HCT116 (cell line): ENCODE measurements around the gene SARNP. TPM values are rescaled to one million over a fixed set of nuclear protein-coding genes. Genes with fewer than 3 reads are reported as not detected.

Experiments used
- ATAC-seq: fragments of 200-7000 bp; cut with Tn5 transposase; 2 replicates; pipeline ENCODE4 v1.9.1; 2020; ENCODE audit warnings: mild to moderate bottlenecking, moderate library complexity
- BruUV-seq: library from RNA; stranded (reverse); fragments of 400-500 nt; replicated peaks from 2 replicates; lab custom pipeline; 2021; lab: Mats Ljungman, UMichigan
- CTCF ChIA-PET: fragments of 300-600 bp; sonication (Branson Sonifier 250); formaldehyde crosslinking; loops from one replicate; lab custom pipeline; 2021; ENCODE audit warnings: antibody characterized with exemption; lab: Charles Lee
- POLR2A ChIA-PET: fragments of 300-600, 350-600 bp; sonication (Branson Sonifier 250); formaldehyde crosslinking; loops from one replicate; lab custom pipeline; 2021; ENCODE audit warnings: antibody characterized with exemption; lab: Charles Lee
- RAD21 ChIA-PET, 2 experiments: fragments of 300-600 bp; sonication (Branson Sonifier 250); formaldehyde crosslinking; loops; one replicate each; lab custom pipeline; 2023; ENCODE audit warnings: low total read pairs in 2 of 2; ENCODE audit not compliant: uncharacterized antibody in 2 of 2, unreplicated experiment in 2 of 2, low non-redundant PET in 1 of 2; lab: Charles Lee
- DNase-seq: peaks from one replicate; pipeline ENCODE4 v3.0.0-alpha.2; 2010; ENCODE audit warnings: low read depth, low spot score
- H2AFZ ChIP-seq: fragments of 200-600 bp; shearing (Covaris generic), sonication (generic); 2 replicates; pipeline ENCODE4 v1.6.1; 2017; ENCODE audit warnings: low read depth, mixed run types, mixed read lengths, antibody characterized with exemption, low read length; ENCODE audit not compliant: poor library complexity, severe bottlenecking
- H3K27ac ChIP-seq: 2 replicates; pipeline ENCODE4 v1.5.1; 2012; ENCODE audit warnings: low read depth, low read length
- H3K27me3 ChIP-seq: fragments of 200-600 bp; sonication (generic); 2 replicates; pipeline ENCODE4 v1.6.1; 2016; ENCODE audit warnings: mixed run types, low read length, mixed read lengths; ENCODE audit not compliant: insufficient read depth
- H3K36me3 ChIP-seq, 2 experiments: fragments of 200-500 bp in 1 of 2; fragments of 200-600 bp in 1 of 2; sonication (Bioruptor generic) in 1 of 2; sonication (generic) in 1 of 2; 2 replicates each; pipeline versions ENCODE4 v1.5.1 to v1.6.1; 2014 to 2016; ENCODE audit warnings: low read length in 2 of 2, inconsistent platforms in 1 of 2, mixed read lengths in 1 of 2, mixed run types in 1 of 2; ENCODE audit not compliant: insufficient read depth in 2 of 2, control insufficient read depth in 1 of 2
- H3K4me1 ChIP-seq, 2 experiments: fragments of 200-600 bp in 1 of 2; sonication (generic) in 1 of 2; 2 replicates each; pipeline versions ENCODE4 v1.5.1 to v1.6.1; 2012 to 2017; ENCODE audit warnings: low read length in 2 of 2, inconsistent platforms in 1 of 2, mild to moderate bottlenecking in 1 of 2, mixed read lengths in 1 of 2, mixed run types in 1 of 2, moderate library complexity in 1 of 2; ENCODE audit not compliant: insufficient read depth in 2 of 2, control insufficient read depth in 1 of 2
- H3K4me2 ChIP-seq: fragments of 200-600 bp; sonication (generic); 2 replicates; pipeline ENCODE4 v1.6.1; 2017; ENCODE audit warnings: mixed run types, low read length, mixed read lengths
- H3K4me3 ChIP-seq, 2 experiments: fragments of 200-600 bp in 1 of 2; sonication (generic) in 1 of 2; replicated peaks in 1 of 2; 2 replicates each; pipeline ENCODE4 v1.5.1; 2011 to 2016; ENCODE audit warnings: low read length in 2 of 2, control low read depth in 1 of 2, low read depth in 1 of 2, mild to moderate bottlenecking in 1 of 2, mixed read lengths in 1 of 2, mixed run types in 1 of 2
- H3K79me2 ChIP-seq: fragments of 200-600 bp; sonication (generic); 2 replicates; pipeline ENCODE4 v1.6.1; 2017; ENCODE audit warnings: mild to moderate bottlenecking, mixed run types, low read length, moderate library complexity, mixed read lengths; ENCODE audit not compliant: insufficient read depth
- H3K9ac ChIP-seq: fragments of 200-600 bp; sonication (generic); 2 replicates; pipeline ENCODE4 v1.6.1; 2016; ENCODE audit warnings: low read length, mixed read lengths
- H3K9me2 ChIP-seq: fragments of 200-600 bp; sonication (generic), shearing (Covaris generic); 2 replicates; pipeline ENCODE4 v1.6.1; 2017; ENCODE audit warnings: mixed run types, mild to moderate bottlenecking, moderate library complexity; ENCODE audit not compliant: insufficient read depth
- H3K9me3 ChIP-seq, 2 experiments: fragments of 200-500 bp in 1 of 2; fragments of 200-600 bp in 1 of 2; sonication (Bioruptor generic) in 1 of 2; sonication (generic) in 1 of 2; 2 replicates each; pipeline ENCODE4 v1.6.1; 2014 to 2017; ENCODE audit warnings: low read length in 2 of 2, mixed read lengths in 2 of 2, inconsistent platforms in 1 of 2, low read depth in 1 of 2, mild to moderate bottlenecking in 1 of 2, mixed run types in 1 of 2, moderate library complexity in 1 of 2; ENCODE audit not compliant: control insufficient read depth in 1 of 2, insufficient read depth in 1 of 2
- H4K20me1 ChIP-seq: fragments of 200-600 bp; sonication (generic), shearing (Covaris generic); 2 replicates; pipeline ENCODE4 v1.6.1; 2017; ENCODE audit warnings: mixed run types, mild to moderate bottlenecking, moderate library complexity; ENCODE audit not compliant: insufficient read depth
- ATF3 ChIP-seq: IDR thresholded peaks from 2 replicates; pipeline ENCODE4 v1.6.1; 2012
- CEBPB ChIP-seq: IDR thresholded peaks from 2 replicates; pipeline ENCODE4 v1.6.1; 2012; ENCODE audit warnings: low read depth
- CTCF ChIP-seq, 3 experiments: fragments of 200-600 bp in 1 of 3; sonication (generic) in 1 of 3; IDR thresholded peaks in 2 of 3; conservative IDR thresholded peaks in 1 of 3; 2 replicates each; pipeline ENCODE4 v1.5.1; 2012 to 2017; ENCODE audit warnings: low read depth in 2 of 3, low read length in 2 of 3, antibody characterized with exemption in 1 of 3, borderline replicate concordance in 1 of 3, control low read depth in 1 of 3, mild to moderate bottlenecking in 1 of 3, mixed read lengths in 1 of 3, mixed run types in 1 of 3, moderate library complexity in 1 of 3; ENCODE audit not compliant: insufficient read depth in 1 of 3
- ELF1 ChIP-seq: IDR thresholded peaks from 2 replicates; pipeline ENCODE4 v1.6.1; 2012; ENCODE audit warnings: low read depth, borderline replicate concordance
- EZH2 ChIP-seq: fragments of 200-600 bp; sonication (generic); IDR thresholded peaks from 2 replicates; pipeline ENCODE4 v1.6.1; 2017; ENCODE audit warnings: antibody characterized with exemption, mixed run types
- MAX ChIP-seq: IDR thresholded peaks from 2 replicates; pipeline ENCODE4 v1.6.1; 2012
- POLR2AphosphoS5 ChIP-seq: IDR thresholded peaks from 2 replicates; pipeline ENCODE4 v1.6.1; 2011; ENCODE audit warnings: mild to moderate bottlenecking, low read depth, low read length, moderate library complexity
- REST ChIP-seq: IDR thresholded peaks from 2 replicates; pipeline ENCODE4 v1.6.1; 2012; ENCODE audit warnings: low read depth
- SP1 ChIP-seq: IDR thresholded peaks from 2 replicates; pipeline ENCODE4 v1.6.1; 2012; ENCODE audit warnings: low read depth
- ZBTB33 ChIP-seq: IDR thresholded peaks from 2 replicates; pipeline ENCODE4 v1.6.1; 2011; ENCODE audit warnings: mild to moderate bottlenecking, low read length, moderate library complexity; ENCODE audit not compliant: insufficient replicate concordance; ENCODE audit errors: extremely low read depth
- ZFX ChIP-seq: fragments of 450-650 bp; IDR thresholded peaks from 2 replicates; pipeline ENCODE4 v1.6.1; 2017
- ZNF274 ChIP-seq: fragments of 200-500 bp; sonication (Bioruptor generic); IDR thresholded peaks from 2 replicates; pipeline ENCODE4 v1.6.1; 2014; ENCODE audit warnings: mild to moderate bottlenecking, low read depth, low read length, inconsistent platforms
- intact Hi-C: fragments of 100-400 bp; cut with micrococcal nuclease; formaldehyde crosslinking; loops from 2 replicates; pipeline ENCODE4 v1.10.0; 2022
- total RNA-seq: library from RNA; stranded (reverse); gene quantifications from one replicate; pipeline ENCODE4 v1.2.1, GENCODE V29; 2021; ENCODE audit not compliant: unreplicated experiment

The SARNP gene
- total RNA-seq, 1 experiment from 2014 or later: 82.4 TPM

- Histone ChIP-seq H3K9me2 (no peaks in the 10 kb centered on the region), H3K79me2 (peaks cover 22% of the 10 kb centered on the region), H3K4me1 (peaks cover 25 to 59% of the 10 kb centered on the region in 2 experiments), H4K20me1 (no peaks in the 10 kb centered on the region), H3K36me3 (peaks cover 9 to 41% of the 10 kb centered on the region in 2 experiments; a peak in 3 of 4 replicates), H2AFZ (no peak overlapping the region), H3K4me2 (no peak overlapping the region), H3K27ac (no peak overlapping the region), H3K9ac (no peak overlapping the region), H3K9me3 (no peaks in the 10 kb centered on the region), H3K4me3 (no peak overlapping the region), H3K27me3 (no peaks in the 10 kb centered on the region)
- BruUV-seq: no TSS peak
- ATAC-seq: no peak
- intact Hi-C loops: no loop called here
- no peak for DNase-seq
- CTCF ChIA-PET: interaction anchor here (1.3 to 2.1 kb wide), 4 partner anchors 12 to 95 kb away, joined by 3 to 49 read pairs (median 12); a partner anchor contains a TSS
- POLR2A ChIA-PET: interaction anchor here (0.7 kb wide), 1 partner anchor 393 kb away, joined by 3 read pairs; the partner anchor contains the start of gene ZC3H10
- RAD21 ChIA-PET: interaction anchor here (0.8 to 1.4 kb wide), 3 partner anchors 8 to 12 kb away, joined by 3 to 11 read pairs (median 4); no protein-coding TSS in a partner anchor
- TF ChIP-seq ZNF274 (no peak), ZFX (no peak), MAX (no peak), ZBTB33 (no peak), POLR2AphosphoS5 (no peak), CTCF (IDR thresholded peaks at IDR 0.05 in 2 of 3, conservative IDR thresholded peaks at IDR 0.05 in 1 of 3; ENCODE audit: borderline replicate concordance in 1 of 3, insufficient read depth in 1 of 3, low read depth in 2 of 3, low read length in 2 of 3) (no peak), ATF3 (no peak), ELF1 (no peak), REST (no peak), CEBPB (no peak), EZH2 (no peak), SP1 (no peak)
Measured at GRCh38 chr12:55725556-55725955, 92.0 kb downstream of the SARNP start.
